T-cell (primary cell): ENCODE data around the gene RHOH. TPM values are rescaled to one million over a fixed set of nuclear protein-coding genes. Genes with fewer than 3 reads are reported as not detected.
"Not testable (repeated sequence)": the region's sequence is repeated elsewhere in the genome, so short reads cannot be mapped to it uniquely, and the experiment has no call there.

Experiments
- ATAC-seq, 4 experiments: fragments of 200-7000 bp in 3 of 4; fragments of 150-1000 bp in 1 of 4; cut with Tn5 transposase; replicated peaks in 1 of 4; 1 replicate in 3 of 4; 2 replicates in 1 of 4; pipeline ENCODE4 v1.10.0; 2021; ENCODE audit warnings: moderate library complexity in 3 of 4, mild to moderate bottlenecking in 2 of 4, moderate number of reproducible peaks in 1 of 4
- CTCF ChIA-PET, 2 donors: fragments of 300-600 bp; sonication (Branson Sonifier 250); formaldehyde crosslinking; loops; one replicate each; lab custom pipeline; 2022; ENCODE audit warnings: antibody characterized with exemption in 2 of 2; lab: Charles Lee
- POLR2A ChIA-PET, 2 donors: fragments of 300-600 bp; sonication (Branson Sonifier 250); formaldehyde crosslinking; loops; one replicate each; lab custom pipeline; 2022; ENCODE audit warnings: antibody characterized with exemption in 2 of 2; lab: Charles Lee
- DNase-seq, 35 experiments: peaks; one replicate each; pipeline versions ENCODE4 v3.0.0 to v3.0.0-alpha.2; 2013 to 2023
- H3K27ac ChIP-seq: one replicate; pipeline ENCODE4 v1.5.1; 2013; ENCODE audit warnings: low read length
- H3K27me3 ChIP-seq, 2 experiments: replicated peaks in 1 of 2; 1 replicate in 1 of 2; 2 replicates in 1 of 2; pipeline versions ENCODE4 v1.6.1 to v1.7.0; 2013; ENCODE audit warnings: low read length in 1 of 2, mixed read lengths in 1 of 2; ENCODE audit not compliant: control insufficient read depth in 2 of 2, insufficient read depth in 2 of 2; ENCODE audit errors: extremely low read depth in 1 of 2
- H3K36me3 ChIP-seq, 2 donors: 1 replicate in 1 of 2; 2 replicates in 1 of 2; pipeline versions ENCODE4 v1.6.1 to v1.7.0; 2013; ENCODE audit warnings: low read length in 1 of 2; ENCODE audit not compliant: control insufficient read depth in 2 of 2, insufficient read depth in 1 of 2; ENCODE audit errors: extremely low read depth in 1 of 2
- H3K4me1 ChIP-seq, 2 experiments: 1 replicate in 1 of 2; 2 replicates in 1 of 2; pipeline versions ENCODE4 v1.6.1 to v1.7.0; 2013; ENCODE audit warnings: low read length in 2 of 2, mixed read lengths in 1 of 2; ENCODE audit not compliant: insufficient read depth in 2 of 2, control insufficient read depth in 1 of 2; ENCODE audit errors: extremely low read depth in 1 of 2
- H3K4me3 ChIP-seq, 2 donors: 1 replicate in 1 of 2; 2 replicates in 1 of 2; pipeline versions ENCODE4 v1.5.1 to v1.7.0; 2013; ENCODE audit warnings: mild to moderate bottlenecking in 2 of 2, low read length in 1 of 2, moderate library complexity in 1 of 2; ENCODE audit not compliant: control insufficient read depth in 1 of 2; ENCODE audit errors: extremely low read depth in 1 of 2
- H3K9me3 ChIP-seq: 2 replicates; pipeline ENCODE4 v1.7.0; 2013
- H3K27ac Mint-ChIP-seq, 2 donors: one replicate each; pipeline ENCODE4 v1.8.0; 2020 to 2021; ENCODE audit warnings: mild to moderate bottlenecking in 2 of 2, mixed read lengths in 2 of 2
- H3K27me3 Mint-ChIP-seq, 2 donors: one replicate each; pipeline ENCODE4 v1.8.0; 2021 to 2022; ENCODE audit warnings: mixed read lengths in 2 of 2
- H3K36me3 Mint-ChIP-seq: one replicate; pipeline ENCODE4 v1.8.0; 2021; ENCODE audit warnings: mixed read lengths
- H3K4me1 Mint-ChIP-seq, 3 donors: one replicate each; pipeline ENCODE4 v1.8.0; 2020 to 2022; ENCODE audit warnings: mixed read lengths in 3 of 3, mild to moderate bottlenecking in 1 of 3
- H3K4me3 Mint-ChIP-seq, 3 donors: one replicate each; pipeline ENCODE4 v1.8.0; 2020 to 2022; ENCODE audit warnings: mild to moderate bottlenecking in 3 of 3, mixed read lengths in 3 of 3, moderate library complexity in 3 of 3
- H3K9me3 Mint-ChIP-seq, 3 donors: one replicate each; pipeline ENCODE4 v1.8.0; 2020 to 2022; ENCODE audit warnings: mixed read lengths in 3 of 3
- WGBS: methylation state at CpG from one replicate; pipeline ENCODE4 v1.1.5; 2013; ENCODE audit warnings: missing lambda C conversion rate; ENCODE audit not compliant: insufficient coverage; 5-methylcytosine and 5-hydroxymethylcytosine counted together
- total RNA-seq, 35 experiments: library from RNA in 6 of 35; stranded (reverse) in 6 of 35; fragments of 120-200 nt in 1 of 35; gene quantifications; one replicate each; pipeline versions ENCODE4 v1.2.1 to v1.2.4 and lab custom pipeline; 2013 to 2026

Gene RHOH
- 100 to 1,000 TPM; 174 to 436 (median 216) TPM for total RNA-seq
- 266 TPM for total RNA-seq (2013)
- 117 to 451 (median 303) reads per million in 29 experiments for total RNA-seq (lab: John Stamatoyannopoulos, UW)

GRCh38 chr4:40196724-40197281 is at the start of gene RHOH:
TSS of gene RHOH (plus strand) at chr4:40197031. CDS start at chr4:40243387, 46,356 bp downstream.
- H3K27me3 ChIP-seq: no peaks in the 10 kb centered on the region
- CTCF ChIA-PET: interaction anchor here in 1 of 2 donors (0.6 to 1.9 kb wide), 16 partner anchors 8 to 140 kb away, joined by 3 to 11 read pairs (median 4); partner anchors contain the start of gene N4BP2
- DNase-seq: peak; percentile 47 to 91 (median 79)
- Mint-ChIP-seq H3K9me3 (no peaks in the 10 kb centered on the region), H3K36me3 (peaks cover 31% of the 10 kb centered on the region), H3K4me1 (peaks cover 49 to 59% (median 55%) of the 10 kb centered on the region in 3 donors), H3K27ac (peak within 1 kb of the TSS; percentile 95 to 96), H3K4me3 (peak within 1 kb of the TSS; percentile 96 to 99 (median 98)), H3K27me3 (no peaks in the 10 kb centered on the region)
- POLR2A ChIA-PET: interaction anchor here (0.5 to 4.4 kb wide), 38 partner anchors 11 to 728 kb away, joined by 3 to 47 read pairs (median 6); no protein-coding TSS in a partner anchor
- peaks cover 0 to 9% of the 10 kb centered on the region in 2 donors for H3K36me3 ChIP-seq
- no peaks in the 10 kb centered on the region for H3K9me3 ChIP-seq
- peak within 1 kb of the TSS; percentile 99 for H3K27ac ChIP-seq
- H3K4me1 ChIP-seq: peaks cover 34 to 48% of the 10 kb centered on the region in 2 experiments
- ATAC-seq: peak; percentile 30 to 57 (median 38)
- peak within 1 kb of the TSS; percentile 87 to 96 for H3K4me3 ChIP-seq
- WGBS: no CpG with 5 or more reads among the region's 14 CpGs

GRCh38 chr4:40147490-40147889 is 49.3 kb upstream of the RHOH start:
- H3K27ac Mint-ChIP-seq, CTCF ChIA-PET, H3K9me3 Mint-ChIP-seq, ATAC-seq, H3K9me3 ChIP-seq, DNase-seq, H3K27me3 ChIP-seq, POLR2A ChIA-PET, H3K27me3 Mint-ChIP-seq, H3K4me3 Mint-ChIP-seq, H3K4me3 ChIP-seq, H3K27ac ChIP-seq: not testable (repeated sequence)
- 90% methylated on average over 2 of the region's 31 CpGs for WGBS
- peaks cover 8 to 10% of the 10 kb centered on the region in 2 experiments for H3K4me1 ChIP-seq
- peaks cover 19% of the 10 kb centered on the region for H3K36me3 Mint-ChIP-seq
- peaks cover 0 to 20% of the 10 kb centered on the region in 2 donors for H3K36me3 ChIP-seq
- H3K4me1 Mint-ChIP-seq: peaks cover 18 to 25% (median 22%) of the 10 kb centered on the region in 3 donors

GRCh38 chr4:40149960-40150385 is 46.9 kb upstream of the RHOH start:
- CTCF ChIA-PET: interaction anchor here (0.6 to 1.6 kb wide), 28 partner anchors 13 to 747 kb away, joined by 3 to 11 read pairs (median 4); no protein-coding TSS in a partner anchor
- Histone ChIP-seq H3K4me3 (no peak overlapping the region), H3K9me3 (no peaks in the 10 kb centered on the region), H3K4me1 (peaks cover 11 to 34% of the 10 kb centered on the region in 2 experiments), H3K27me3 (no peaks in the 10 kb centered on the region), H3K27ac (peak overlapping the region; percentile 4), H3K36me3 (no peaks in the 10 kb centered on the region)
- H3K4me3 Mint-ChIP-seq: no peak overlapping the region
- no peaks in the 10 kb centered on the region for H3K27me3 Mint-ChIP-seq
- no CpG with 5 or more reads among the region's 3 CpGs for WGBS
- ATAC-seq: peak; percentile 80 to 91 (median 85)
- H3K36me3 Mint-ChIP-seq: peaks cover 11% of the 10 kb centered on the region
- POLR2A ChIA-PET: interaction anchor here in 1 of 2 donors (0.6 to 1.2 kb wide), 2 partner anchors 40 to 109 kb away, joined by 3 to 14 read pairs; no protein-coding TSS in a partner anchor
- peaks cover 36 to 41% (median 39%) of the 10 kb centered on the region in 3 donors for H3K4me1 Mint-ChIP-seq
- peaks cover 0 to 6% (median 3%) of the 10 kb centered on the region in 3 donors for H3K9me3 Mint-ChIP-seq
- DNase-seq: peak; percentile 29 to 89 (median 68)
- peak overlapping the region; percentile 87 to 89 for H3K27ac Mint-ChIP-seq

- peaks cover 0 to 6% (median 3%) of the 10 kb centered on the region in 3 donors for H3K9me3 Mint-ChIP-seq
- peaks cover 11 to 34% of the 10 kb centered on the region in 2 experiments for H3K4me1 ChIP-seq
Measured at GRCh38 chr4:40150932-40151331, 45.9 kb upstream of the RHOH start.

GRCh38 chr4:40152637-40153036 is 44.2 kb upstream of the RHOH start:
- H3K27ac ChIP-seq: peak overlapping the region; percentile 45
- H3K27me3 ChIP-seq: no peaks in the 10 kb centered on the region
- H3K27ac Mint-ChIP-seq: peak overlapping the region; percentile 86 to 90
- peaks cover 36 to 41% (median 39%) of the 10 kb centered on the region in 3 donors for H3K4me1 Mint-ChIP-seq
- no peaks in the 10 kb centered on the region for H3K9me3 ChIP-seq
- peaks cover 0 to 6% (median 3%) of the 10 kb centered on the region in 3 donors for H3K9me3 Mint-ChIP-seq
- no peak overlapping the region for H3K4me3 ChIP-seq
- peak; percentile 64 to 87 (median 84) for ATAC-seq
- WGBS: no CpG with 5 or more reads among the region's 4 CpGs
- ChIA-PET CTCF (interaction anchor here (0.7 to 2.8 kb wide), 18 partner anchors 38 to 173 kb away, joined by 3 to 20 read pairs (median 4); partner anchors contain the start of gene N4BP2 (in 2 of the 2)), POLR2A (interaction anchor here (0.6 to 1.7 kb wide), 8 partner anchors 38 to 87 kb away, joined by 3 to 7 read pairs (median 4); no protein-coding TSS in a partner anchor)
- peaks cover 8% of the 10 kb centered on the region for H3K36me3 Mint-ChIP-seq
- DNase-seq: peak in 32 of 35 experiments; percentile 5 to 64 (median 26)
- H3K4me1 ChIP-seq: peaks cover 11 to 34% of the 10 kb centered on the region in 2 experiments
- no peaks in the 10 kb centered on the region for H3K27me3 Mint-ChIP-seq
- H3K36me3 ChIP-seq: no peaks in the 10 kb centered on the region
- H3K4me3 Mint-ChIP-seq: peak overlapping the region in 2 of 3 donors; percentile 23 to 49

More at GRCh38 chr4:40150932-40151331, 45.9 kb upstream of the RHOH start:
- WGBS: no CpG with 5 or more reads among the region's 3 CpGs
- H3K27ac ChIP-seq: no peak overlapping the region
- ChIA-PET CTCF (interaction anchor here (0.6 to 2.3 kb wide), 8 partner anchors 39 to 178 kb away, joined by 4 to 7 read pairs (median 6); partner anchors contain the start of gene N4BP2 (in 1 of the 2)), POLR2A (interaction anchor here in 1 of 2 donors (1.2 kb wide), 1 partner anchor 40 kb away, joined by 3 read pairs; no protein-coding TSS in a partner anchor)
- no peaks in the 10 kb centered on the region for H3K9me3 ChIP-seq
- ATAC-seq: no peak
- H3K36me3 ChIP-seq: no peaks in the 10 kb centered on the region
- no peaks in the 10 kb centered on the region for H3K27me3 ChIP-seq
- H3K4me1 Mint-ChIP-seq: peaks cover 36 to 41% (median 39%) of the 10 kb centered on the region in 3 donors
- no peak for DNase-seq
- H3K36me3 Mint-ChIP-seq: peaks cover 11% of the 10 kb centered on the region
- no peak overlapping the region for H3K4me3 Mint-ChIP-seq
- H3K27ac Mint-ChIP-seq: peak overlapping the region; percentile 34 to 51
- H3K4me3 ChIP-seq: no peak overlapping the region
- H3K27me3 Mint-ChIP-seq: no peaks in the 10 kb centered on the region

- Histone ChIP-seq H3K27me3 (no peaks in the 10 kb centered on the region), H3K36me3 (peaks cover 0 to 4% of the 10 kb centered on the region in 2 donors), H3K4me3 (no peak overlapping the region), H3K4me1 (peaks cover 3 to 25% of the 10 kb centered on the region in 2 experiments), H3K9me3 (no peaks in the 10 kb centered on the region), H3K27ac (no peak overlapping the region)
- no peak overlapping the region for H3K4me3 Mint-ChIP-seq
- ChIA-PET POLR2A (interaction anchor here in 1 of 2 donors (0.5 kb wide), 1 partner anchor 145 kb away, joined by 3 read pairs; no protein-coding TSS in a partner anchor), CTCF (no interaction called here)
- H3K9me3 Mint-ChIP-seq: no peaks in the 10 kb centered on the region
- DNase-seq (no peak), ATAC-seq (no peak)
- WGBS: 100% methylated on average over 2 of the region's 4 CpGs
- H3K4me1 Mint-ChIP-seq: peaks cover 17 to 23% (median 18%) of the 10 kb centered on the region in 3 donors
- H3K36me3 Mint-ChIP-seq: peaks cover 27% of the 10 kb centered on the region
- no peaks in the 10 kb centered on the region for H3K27me3 Mint-ChIP-seq
- no peak overlapping the region for H3K27ac Mint-ChIP-seq
Measured at GRCh38 chr4:40157436-40157835, 39.4 kb upstream of the RHOH start.
